ENCODE data around the gene NAAA.

The NAAA gene

GRCh38 chr4:75921910-75922309 is 18.9 kb downstream of the NAAA start (continued):
- TF ChIP-seq, protein P1, sequence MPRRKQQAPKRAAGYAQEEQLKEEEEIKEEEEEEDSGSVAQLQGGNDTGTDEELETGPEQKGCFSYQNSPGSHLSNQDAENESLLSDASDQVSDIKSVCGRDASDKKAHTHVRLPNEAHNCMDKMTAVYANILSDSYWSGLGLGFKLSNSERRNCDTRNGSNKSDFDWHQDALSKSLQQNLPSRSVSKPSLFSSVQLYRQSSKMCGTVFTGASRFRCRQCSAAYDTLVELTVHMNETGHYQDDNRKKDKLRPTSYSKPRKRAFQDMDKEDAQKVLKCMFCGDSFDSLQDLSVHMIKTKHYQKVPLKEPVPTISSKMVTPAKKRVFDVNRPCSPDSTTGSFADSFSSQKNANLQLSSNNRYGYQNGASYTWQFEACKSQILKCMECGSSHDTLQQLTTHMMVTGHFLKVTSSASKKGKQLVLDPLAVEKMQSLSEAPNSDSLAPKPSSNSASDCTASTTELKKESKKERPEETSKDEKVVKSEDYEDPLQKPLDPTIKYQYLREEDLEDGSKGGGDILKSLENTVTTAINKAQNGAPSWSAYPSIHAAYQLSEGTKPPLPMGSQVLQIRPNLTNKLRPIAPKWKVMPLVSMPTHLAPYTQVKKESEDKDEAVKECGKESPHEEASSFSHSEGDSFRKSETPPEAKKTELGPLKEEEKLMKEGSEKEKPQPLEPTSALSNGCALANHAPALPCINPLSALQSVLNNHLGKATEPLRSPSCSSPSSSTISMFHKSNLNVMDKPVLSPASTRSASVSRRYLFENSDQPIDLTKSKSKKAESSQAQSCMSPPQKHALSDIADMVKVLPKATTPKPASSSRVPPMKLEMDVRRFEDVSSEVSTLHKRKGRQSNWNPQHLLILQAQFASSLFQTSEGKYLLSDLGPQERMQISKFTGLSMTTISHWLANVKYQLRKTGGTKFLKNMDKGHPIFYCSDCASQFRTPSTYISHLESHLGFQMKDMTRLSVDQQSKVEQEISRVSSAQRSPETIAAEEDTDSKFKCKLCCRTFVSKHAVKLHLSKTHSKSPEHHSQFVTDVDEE (CRISPR knock-in tag; IDR thresholded peaks at IDR 0.05), result no peak
- TF ChIP-seq ZC3H10 (CRISPR knock-in tag; IDR thresholded peaks at IDR 0.05) (no peak), CSDC2 (CRISPR knock-in tag; IDR thresholded peaks at IDR 0.05) (no peak), SNAI2 (CRISPR knock-in tag; IDR thresholded peaks at IDR 0.05) (no peak), ZNF565 (CRISPR knock-in tag; conservative IDR thresholded peaks at IDR 0.05; ENCODE audit: low read depth) (no peak), BACH2 (CRISPR knock-in tag; IDR thresholded peaks at IDR 0.05; ENCODE audit: borderline replicate concordance) (no peak), PPARA (CRISPR knock-in tag; IDR thresholded peaks at IDR 0.05; ENCODE audit: borderline replicate concordance) (no peak)

DNA sequence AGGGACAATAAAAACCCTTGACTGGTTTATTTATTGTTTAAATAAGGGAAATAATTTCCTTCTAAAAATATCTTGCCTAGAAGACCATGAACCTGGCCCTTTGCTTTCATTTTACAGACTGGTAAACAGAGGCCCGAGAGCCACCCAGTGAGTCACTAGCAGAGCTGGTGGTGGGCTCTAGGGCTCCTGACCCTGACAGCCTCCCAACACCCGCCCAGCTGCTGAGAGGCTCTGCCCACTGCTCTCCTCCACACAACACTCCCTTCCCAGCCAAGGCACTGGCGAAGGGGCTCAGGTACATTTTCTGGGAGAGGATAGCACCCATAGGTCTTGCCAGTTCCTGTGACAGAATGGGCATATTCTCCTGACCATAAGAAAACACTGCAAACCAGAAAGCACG is 20.5 kb downstream of the NAAA start:
- no peak for TF ChIP-seq BACH2 (CRISPR knock-in tag; IDR thresholded peaks at IDR 0.05; ENCODE audit: borderline replicate concordance)
- TF ChIP-seq TOX (CRISPR knock-in tag; IDR thresholded peaks at IDR 0.05; ENCODE audit: borderline replicate concordance), result no peak
- no peak for TF ChIP-seq TCF4 (CRISPR knock-in tag; IDR thresholded peaks at IDR 0.05; ENCODE audit: borderline replicate concordance)
- no peak for TF ChIP-seq SNAI2 (CRISPR knock-in tag; IDR thresholded peaks at IDR 0.05)
- TF ChIP-seq CSRNP3 (CRISPR knock-in tag; IDR thresholded peaks at IDR 0.05), result no peak
- no peak for TF ChIP-seq PPARA (CRISPR knock-in tag; IDR thresholded peaks at IDR 0.05; ENCODE audit: borderline replicate concordance)
- no peak for ATAC-seq

DNA sequence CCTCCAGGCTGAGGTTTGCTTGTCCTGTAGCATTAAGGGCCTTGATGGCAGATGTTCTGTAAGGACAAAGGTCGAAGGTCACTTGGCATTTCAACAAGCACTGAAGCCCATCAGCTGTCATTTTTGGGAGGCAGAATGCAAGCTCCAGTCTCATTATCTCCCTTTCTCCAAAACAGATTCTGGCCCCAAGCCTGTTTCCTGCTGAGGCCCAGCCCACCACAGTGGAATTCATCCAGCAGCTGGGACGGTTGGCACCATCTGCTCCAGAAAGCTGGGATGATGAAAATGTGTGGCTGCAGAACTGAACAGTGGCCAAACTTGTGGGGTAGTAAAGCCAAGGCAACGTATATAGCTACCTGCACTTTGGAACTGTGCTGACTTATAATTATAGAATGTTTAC is 20.9 kb downstream of the NAAA start:
- TF ChIP-seq ZC3H10 (CRISPR knock-in tag; IDR thresholded peaks at IDR 0.05) (no peak), RARB (CRISPR knock-in tag; IDR thresholded peaks at IDR 0.05) (no peak), BACH2 (CRISPR knock-in tag; IDR thresholded peaks at IDR 0.05; ENCODE audit: borderline replicate concordance) (no peak), TCF4 (CRISPR knock-in tag; IDR thresholded peaks at IDR 0.05; ENCODE audit: borderline replicate concordance) (no peak), TOX (CRISPR knock-in tag; IDR thresholded peaks at IDR 0.05; ENCODE audit: borderline replicate concordance) (no peak), GLIS3 (CRISPR knock-in tag; IDR thresholded peaks at IDR 0.05) (no peak), PATZ1 (CRISPR knock-in tag; IDR thresholded peaks at IDR 0.05; ENCODE audit: borderline replicate concordance) (no peak), CSRNP3 (CRISPR knock-in tag; IDR thresholded peaks at IDR 0.05) (no peak), ESRRG (CRISPR knock-in tag; IDR thresholded peaks at IDR 0.05) (no peak), ZFP3 (CRISPR knock-in tag; IDR thresholded peaks at IDR 0.05) (no peak)
- TF ChIP-seq, protein P2, sequence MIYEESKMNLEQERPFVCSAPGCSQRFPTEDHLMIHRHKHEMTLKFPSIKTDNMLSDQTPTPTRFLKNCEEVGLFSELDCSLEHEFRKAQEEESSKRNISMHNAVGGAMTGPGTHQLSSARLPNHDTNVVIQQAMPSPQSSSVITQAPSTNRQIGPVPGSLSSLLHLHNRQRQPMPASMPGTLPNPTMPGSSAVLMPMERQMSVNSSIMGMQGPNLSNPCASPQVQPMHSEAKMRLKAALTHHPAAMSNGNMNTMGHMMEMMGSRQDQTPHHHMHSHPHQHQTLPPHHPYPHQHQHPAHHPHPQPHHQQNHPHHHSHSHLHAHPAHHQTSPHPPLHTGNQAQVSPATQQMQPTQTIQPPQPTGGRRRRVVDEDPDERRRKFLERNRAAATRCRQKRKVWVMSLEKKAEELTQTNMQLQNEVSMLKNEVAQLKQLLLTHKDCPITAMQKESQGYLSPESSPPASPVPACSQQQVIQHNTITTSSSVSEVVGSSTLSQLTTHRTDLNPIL (CRISPR knock-in tag; IDR thresholded peaks at IDR 0.05; ENCODE audit: low read depth), result no peak
- ATAC-seq, result no peak

DNA sequence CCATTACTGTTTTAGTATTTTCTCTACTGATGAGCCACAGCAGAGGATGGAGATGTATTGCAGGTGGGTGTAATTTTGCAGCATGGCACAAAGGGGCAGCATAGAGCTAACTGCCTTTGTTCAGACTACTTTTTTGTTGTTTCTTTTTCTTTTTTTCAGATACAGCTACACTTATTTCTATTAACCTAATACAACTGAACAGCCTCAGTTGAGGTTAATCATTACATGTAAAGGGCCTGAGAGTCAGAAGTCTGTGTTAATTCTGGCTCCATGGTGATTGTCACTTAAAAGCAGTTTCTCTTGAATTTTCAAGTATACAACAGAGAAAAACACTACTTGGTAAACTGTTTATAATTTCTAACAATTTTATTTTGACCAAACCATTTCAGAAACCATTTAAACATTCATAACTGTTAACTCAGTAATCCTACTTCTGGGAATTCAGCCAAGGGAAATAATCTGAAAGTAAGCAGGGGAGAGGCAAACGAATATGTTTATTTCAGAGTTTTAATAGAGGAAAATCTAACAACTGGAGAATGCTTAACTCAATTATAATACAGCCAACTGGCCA is 24.6 kb downstream of the NAAA start:
- TF ChIP-seq ISL1 (CRISPR knock-in tag; IDR thresholded peaks at IDR 0.05) (no peak), TCF4 (CRISPR knock-in tag; IDR thresholded peaks at IDR 0.05; ENCODE audit: borderline replicate concordance) (no peak), ZFP30 (CRISPR knock-in tag; IDR thresholded peaks at IDR 0.05) (0 out of 2 replicates have a peak, but pooled peaks have one; percentile 38)
- TF ChIP-seq, protein P2 (CRISPR knock-in tag; IDR thresholded peaks at IDR 0.05; ENCODE audit: low read depth), result no peak
- peak; percentile 95 for ATAC-seq
